HG02943 (cell line): Measurements from ENCODE around the gene SMARCA1.

Experiments used
- ATAC-seq: cut with Tn5 transposase; IDR thresholded peaks from one replicate; pipeline ENCODE4 v1.9.1; 2021; ENCODE audit warnings: mild to moderate bottlenecking, low read depth, moderate library complexity; ENCODE audit not compliant: unreplicated experiment

Gene SMARCA1

DNA sequence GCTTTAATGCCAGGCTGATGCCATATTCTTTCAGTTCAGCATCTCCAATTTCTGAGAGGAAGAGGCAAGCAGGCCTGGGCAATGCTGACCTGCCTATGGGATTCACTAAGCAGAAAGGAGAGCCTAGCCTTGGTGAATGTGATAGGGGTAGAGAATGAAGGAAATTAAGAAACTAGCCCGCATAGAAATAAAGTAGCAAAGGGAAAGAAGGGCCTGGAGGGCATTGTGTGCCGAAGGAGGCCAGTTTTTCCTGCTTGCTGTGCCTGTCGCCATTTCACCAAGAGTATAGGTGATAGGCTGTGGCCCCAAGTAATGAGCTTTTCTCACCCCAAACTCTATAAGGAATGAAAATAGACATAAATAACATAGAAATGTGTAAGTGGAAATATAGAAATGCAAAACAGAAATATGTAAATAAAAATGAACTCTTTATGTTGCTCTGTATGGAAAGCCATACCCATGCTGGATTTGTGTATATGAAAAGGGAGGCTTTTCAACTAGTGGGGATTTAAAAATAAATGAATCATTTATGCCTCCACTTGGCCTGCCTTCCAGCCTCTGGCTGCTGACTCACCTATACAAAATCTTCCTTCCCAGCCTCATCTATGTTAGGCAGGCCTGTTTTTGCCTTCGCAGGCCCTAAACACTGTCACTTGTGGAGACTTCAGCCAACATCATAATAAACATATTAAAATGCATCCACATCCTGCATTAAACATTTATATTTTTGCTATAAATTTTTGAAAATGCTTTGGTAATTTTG, 11.7 kb upstream of the SMARCA1 start:
- no peak for ATAC-seq

DNA sequence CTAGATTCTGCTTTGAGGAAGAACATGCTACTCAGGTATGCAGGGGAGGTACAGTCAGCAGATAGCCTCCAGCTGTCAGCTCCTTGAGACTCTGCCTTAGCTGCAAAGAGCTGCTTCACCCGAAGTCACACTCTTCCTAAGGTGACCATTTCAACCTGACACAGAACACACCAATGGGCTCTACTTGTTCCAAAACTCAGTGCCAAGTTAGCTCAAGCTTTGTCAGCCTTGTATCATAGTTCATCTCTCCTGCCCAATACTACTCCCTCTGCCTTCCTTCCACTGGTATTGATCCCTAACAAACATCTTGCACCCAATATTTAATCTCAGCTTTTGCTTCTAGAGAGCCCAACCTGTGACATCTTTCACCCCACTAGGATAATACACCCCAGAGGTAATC, 7.8 kb upstream of the SMARCA1 start:
- no peak for ATAC-seq

DNA sequence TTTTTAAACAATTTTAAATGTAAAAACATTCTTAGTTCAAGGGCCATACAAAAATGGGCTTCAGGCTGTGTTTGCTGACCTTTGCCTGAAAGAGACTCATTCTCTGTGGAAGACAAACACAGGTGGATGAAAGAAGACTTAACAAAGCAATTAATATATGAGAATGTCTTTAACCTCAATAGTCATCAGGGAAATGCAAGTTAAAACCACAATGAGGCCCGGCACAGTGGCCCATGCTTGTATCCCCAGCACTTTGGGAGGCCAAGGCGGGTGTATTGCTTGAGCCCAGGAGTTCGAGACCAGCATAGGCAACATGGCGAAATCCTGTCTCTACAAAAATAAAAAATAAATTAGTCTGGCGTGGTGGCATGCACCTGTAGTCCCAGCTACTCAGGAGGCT, 7.1 kb upstream of the SMARCA1 start:
- no peak for ATAC-seq

DNA sequence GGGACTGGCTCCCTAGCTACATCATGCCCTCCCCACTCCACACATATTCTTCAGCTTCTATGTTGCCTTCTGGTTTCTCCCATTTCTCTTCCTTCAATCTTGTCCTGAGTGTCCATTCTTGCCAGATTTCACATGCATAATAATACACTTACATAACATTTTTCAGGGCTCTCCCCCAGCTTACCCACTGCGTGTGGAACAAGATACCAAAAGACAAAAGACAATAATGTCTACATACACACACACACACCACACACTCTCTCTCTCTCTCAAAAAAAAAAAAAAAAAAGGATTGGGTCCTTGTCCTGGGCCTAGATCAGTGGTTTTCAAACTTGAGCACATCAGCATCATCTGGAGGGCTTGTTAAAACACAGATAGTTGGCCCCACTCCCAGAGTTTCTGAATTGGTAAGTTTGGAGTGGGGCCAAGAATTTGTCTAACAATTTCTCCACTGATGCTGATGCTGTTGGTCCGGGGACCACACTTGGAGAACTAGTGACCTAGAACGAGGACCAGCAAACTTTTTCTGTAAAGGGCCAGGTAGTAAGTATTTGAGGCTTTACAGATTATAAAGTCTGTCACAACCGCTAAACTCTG, 6.5 kb upstream of the SMARCA1 start:
- no peak for ATAC-seq

DNA sequence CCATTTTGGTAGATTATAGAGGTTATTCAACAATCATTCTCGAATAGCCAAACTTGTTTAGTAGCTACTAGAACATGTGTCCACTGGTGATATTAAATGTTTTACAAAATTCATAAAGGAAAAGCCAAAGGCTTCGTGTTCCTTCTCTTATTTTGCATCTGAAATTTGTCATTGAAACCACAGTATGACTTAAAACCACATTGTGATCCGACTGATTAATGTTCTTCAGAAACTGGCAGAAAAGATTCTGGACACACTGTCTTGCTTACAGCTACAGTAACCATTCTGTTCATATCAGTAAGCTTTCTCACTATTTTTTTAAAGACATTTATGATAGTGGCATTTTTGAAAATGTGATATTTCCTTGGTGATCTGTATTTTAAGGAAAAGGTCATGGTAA, 2.6 kb upstream of the SMARCA1 start:
- no peak for ATAC-seq

DNA sequence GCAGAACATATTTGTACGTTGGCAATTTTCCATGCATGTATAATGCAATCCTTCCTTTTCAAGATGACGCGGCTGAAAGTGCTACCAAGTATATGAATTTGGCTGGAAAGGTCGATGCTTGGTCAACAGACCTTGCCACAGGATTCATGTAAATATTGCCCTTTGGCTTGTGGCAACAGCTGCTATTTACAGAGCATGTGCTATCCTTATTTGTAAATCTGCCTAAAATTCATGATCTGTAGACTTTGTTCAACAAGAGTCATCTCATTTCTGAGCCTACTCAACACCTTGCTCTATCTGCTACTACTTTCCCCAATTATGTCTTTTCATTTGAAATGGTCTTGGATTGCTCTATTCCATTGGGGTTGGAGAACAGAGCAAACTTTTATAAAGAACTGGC, 1.9 kb upstream of the SMARCA1 start:
- ATAC-seq = no peak

DNA sequence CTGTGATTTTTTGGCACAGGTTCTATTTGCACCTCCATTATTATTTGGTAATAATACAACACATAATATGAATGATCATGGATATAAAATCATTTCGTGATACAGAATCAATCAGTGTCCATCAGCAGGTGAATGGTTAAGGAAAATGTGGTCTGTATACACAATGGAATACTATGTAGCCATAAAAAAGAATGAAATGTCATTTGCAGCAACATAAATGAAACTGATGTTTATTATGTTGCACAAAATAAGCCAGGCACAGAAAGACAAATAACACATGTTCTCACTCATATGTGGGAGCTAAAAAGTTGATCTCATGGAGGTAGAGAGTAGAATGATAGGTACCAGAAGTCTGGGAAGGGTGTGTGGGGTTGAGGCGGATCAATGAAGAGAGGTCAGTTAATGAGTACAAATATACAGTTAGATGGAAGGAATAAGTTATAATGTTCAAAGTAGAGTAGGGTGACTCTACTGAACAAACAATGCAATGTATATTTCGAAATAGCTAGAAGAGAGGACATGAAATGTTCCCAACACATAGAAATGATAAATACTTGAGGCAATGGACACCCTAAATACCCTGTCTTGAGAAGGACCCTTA, 1.1 kb upstream of the SMARCA1 start:
- no peak for ATAC-seq

DNA sequence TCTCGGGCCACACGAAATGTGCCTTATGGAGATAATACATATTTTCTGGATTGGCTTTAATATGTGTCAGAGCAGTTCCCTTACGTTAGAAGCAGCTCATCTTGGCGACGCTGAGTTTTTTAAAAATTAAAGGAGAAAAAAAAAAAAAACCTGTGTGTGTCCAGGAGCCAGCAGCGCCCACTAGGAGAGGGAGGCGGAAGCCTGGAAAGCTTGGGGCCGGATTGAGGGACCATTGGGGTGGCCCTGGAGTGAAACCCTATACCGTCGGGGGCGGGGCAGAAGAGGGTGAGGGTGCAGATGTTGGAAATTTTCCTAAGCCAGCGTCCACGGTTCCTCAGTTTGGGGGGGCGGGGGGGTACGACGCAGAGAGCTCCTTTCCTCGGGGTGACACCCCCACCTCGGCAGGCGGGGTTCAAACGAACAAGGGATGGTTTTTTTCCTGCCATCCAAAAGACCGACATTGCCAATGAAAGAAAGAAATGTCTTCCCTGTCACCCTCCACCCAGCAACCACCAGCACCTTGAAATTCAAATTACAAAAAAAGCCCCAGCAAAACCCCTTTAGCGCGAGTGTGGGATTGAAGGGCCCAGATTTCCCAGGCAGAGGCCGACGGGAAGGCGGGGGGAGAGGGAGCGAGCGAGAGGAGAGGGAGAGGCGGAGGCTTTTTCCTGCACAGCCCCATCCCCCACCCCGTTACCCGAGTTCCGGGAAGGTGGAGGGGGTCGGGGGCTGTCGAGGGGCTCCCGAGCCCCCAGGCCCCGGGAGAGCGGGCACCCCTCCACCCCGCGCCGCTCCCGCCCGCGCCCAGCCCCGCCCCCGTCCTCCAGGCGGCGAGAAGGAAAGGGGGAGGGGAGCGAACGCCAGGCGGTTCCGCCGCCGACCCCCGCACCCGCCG, 859 bp downstream of the SMARCA1 start:
- ATAC-seq = no peak

DNA sequence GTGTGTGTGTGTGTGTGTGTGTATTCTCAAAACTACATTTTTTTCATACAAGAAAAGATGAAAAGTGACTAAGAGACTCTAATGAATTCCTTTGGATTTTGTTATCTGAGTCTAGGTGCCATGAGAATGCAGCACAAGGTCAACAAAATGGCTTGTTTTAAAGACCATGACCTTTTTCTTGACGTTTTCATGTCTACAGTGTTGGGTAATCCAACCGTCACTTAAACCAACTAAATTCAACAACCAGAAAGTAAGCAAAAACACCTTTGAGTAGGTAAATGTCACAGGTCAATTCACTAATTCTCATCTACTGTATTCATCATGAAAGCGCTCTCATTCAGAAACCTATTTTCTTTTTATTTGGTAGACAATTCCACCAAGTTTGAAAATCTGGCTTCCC, 3.1 kb downstream of the SMARCA1 start:
- ATAC-seq = no peak

DNA sequence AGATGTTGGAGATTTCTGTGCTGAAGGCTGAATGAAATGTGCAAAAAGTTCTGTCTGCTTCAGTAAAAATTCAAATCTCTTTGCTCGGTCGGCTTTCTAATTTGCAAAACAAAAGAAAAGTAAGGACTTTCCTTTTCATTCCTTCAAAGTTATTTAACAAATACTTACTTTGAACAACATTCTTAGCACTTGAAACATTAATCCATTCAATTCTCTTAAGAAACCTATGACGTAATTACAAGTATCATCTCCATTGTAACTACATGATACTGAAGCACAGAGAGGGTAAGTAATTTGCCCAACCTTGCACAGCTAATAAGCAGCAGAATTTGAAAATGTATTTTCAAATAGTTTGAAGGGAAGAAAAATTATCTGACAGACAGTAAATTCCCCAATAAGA, 6.9 kb downstream of the SMARCA1 start:
- ATAC-seq = no peak

DNA sequence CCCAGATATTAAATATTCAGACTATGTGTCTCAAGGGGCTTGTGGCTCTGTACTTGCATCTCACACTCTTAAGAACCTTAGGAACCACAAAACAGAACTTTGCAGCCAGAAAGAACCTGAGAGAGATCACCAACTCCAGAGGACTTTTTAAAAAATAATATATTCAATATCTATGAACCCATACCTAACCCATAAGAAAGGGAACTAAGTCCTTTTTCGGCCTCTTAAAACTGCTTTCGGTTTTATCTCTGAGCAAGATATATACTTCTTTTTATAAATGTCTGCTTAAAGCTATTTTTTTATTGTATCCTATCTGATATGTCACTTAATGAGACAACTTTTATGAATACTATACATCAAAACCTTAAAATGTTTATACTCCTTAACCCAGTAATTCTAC, 10.9 kb downstream of the SMARCA1 start:
- ATAC-seq = no peak

DNA sequence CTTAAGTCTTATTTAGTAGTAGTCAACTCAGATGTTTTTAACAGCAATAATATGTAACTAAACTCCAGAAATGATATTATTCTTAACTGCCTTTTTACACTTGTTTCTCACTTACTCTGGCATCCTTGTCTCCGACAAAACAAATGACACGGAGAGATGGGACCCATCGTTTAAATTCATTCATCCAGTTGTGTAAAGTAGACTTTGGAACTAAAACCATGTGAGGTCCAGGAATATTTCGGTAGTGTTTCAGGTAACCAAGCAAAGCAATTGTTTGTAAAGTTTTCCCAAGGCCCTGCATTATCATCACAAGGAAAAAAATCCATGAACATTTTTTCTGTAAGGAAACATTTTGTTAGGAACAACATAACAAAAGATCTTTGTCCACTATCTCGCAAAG, 11.6 kb downstream of the SMARCA1 start:
- no peak for ATAC-seq

DNA sequence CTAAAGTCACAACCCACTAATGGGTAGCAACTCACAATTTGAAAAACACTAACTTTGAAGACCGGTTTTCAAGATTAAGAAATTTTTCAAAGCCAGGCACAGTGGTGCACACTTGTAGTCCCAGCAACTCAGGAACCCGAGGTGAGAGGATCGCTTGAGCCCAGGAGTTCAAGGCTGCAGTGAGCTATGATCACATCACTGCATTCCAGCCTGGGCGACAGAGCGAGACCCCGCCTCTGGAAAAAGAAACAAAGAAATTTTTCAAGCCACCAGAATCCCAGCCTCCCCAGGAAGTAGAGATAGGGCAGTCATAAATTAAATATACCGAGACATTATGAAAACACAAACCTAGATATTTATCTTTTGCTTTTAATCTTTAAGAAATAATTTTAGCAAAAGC, 13.0 kb downstream of the SMARCA1 start:
- no peak for ATAC-seq

DNA sequence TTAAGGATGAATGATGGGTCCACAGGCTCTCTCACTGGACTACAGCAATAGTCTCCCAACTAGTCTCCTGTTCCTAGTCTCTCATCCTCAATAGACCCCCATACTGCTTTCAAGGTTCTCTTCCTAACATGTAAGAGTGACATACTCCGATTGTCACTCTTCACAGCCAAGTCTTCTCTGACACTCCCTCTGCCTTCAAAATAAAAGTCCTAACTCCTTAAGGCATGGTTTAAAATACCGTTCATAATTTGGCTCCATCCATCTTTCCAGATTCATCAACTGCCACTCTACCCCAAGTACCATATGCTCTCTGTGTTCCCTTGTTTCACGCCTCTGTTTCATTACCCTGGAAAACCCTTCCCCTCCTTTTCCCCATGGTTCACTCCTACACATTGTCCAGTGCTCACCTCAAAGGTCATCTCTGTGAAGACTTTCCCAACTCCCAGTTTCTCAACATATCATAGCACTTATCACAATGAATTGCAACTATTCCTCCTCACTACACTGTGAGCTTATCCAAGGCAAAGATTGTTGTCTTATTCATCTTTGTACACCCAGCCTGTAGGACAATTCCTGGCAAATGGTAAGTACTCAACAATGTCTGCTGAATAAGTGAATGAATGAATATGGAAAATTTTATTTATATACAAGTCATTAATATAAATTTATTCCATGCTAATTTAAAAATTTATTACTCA, 26.0 kb downstream of the SMARCA1 start:
- no peak for ATAC-seq

DNA sequence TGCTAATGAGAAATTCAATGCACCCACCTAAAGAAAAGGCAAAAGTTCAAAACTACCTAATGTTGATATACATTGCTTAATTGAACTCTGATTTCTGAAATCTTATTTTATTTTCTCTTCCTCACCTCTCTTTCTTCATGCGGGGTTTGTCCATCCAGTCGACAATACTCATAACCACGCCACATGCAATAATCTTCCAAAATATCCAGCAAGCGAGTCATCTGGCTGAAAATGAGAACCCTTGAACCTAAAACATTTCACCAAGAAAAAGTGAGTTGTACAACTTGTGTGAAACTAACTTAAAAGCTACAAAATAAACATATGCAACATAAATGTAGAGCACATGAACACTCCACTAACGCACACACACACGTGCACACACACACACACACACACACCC, 26.7 kb downstream of the SMARCA1 start:
- no peak for ATAC-seq

DNA sequence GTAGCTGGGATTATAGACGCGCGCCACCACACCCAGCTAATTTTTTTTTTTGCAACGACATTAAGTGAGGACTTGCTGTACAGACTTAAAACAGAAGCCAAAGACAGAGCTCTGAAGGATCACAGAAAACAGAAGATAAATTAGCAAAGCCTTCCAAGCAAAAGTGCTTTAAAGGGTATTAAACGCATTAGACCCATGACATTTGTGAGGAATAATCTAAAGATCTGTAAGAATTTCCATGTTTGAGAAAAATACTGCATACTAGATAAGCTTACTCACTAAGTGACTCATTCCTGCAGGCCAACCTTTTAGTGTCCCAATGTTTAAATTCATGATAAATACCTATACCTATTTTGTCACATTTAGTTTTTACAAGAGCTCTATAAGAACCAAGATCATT, 27.4 kb downstream of the SMARCA1 start:
- ATAC-seq = no peak

DNA sequence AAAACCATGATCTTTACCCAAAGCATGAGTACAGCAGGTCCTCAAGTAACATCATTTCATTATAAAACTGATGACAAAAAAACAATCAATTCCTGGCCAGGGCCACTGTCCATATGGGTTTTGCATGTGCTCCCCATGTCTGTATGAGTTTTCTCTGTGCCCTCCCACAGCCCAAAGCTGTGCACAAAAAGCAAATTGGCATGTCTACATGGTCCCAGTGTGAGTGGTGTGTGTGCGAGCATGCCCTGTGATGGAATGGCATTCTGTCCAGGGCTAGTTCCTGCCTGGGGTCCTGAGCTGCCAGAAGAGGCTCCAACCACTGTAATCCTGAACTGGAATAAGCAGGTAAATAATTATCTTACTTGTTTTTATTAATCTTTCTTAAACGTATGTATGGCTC, 28.4 kb downstream of the SMARCA1 start:
- no peak for ATAC-seq

DNA sequence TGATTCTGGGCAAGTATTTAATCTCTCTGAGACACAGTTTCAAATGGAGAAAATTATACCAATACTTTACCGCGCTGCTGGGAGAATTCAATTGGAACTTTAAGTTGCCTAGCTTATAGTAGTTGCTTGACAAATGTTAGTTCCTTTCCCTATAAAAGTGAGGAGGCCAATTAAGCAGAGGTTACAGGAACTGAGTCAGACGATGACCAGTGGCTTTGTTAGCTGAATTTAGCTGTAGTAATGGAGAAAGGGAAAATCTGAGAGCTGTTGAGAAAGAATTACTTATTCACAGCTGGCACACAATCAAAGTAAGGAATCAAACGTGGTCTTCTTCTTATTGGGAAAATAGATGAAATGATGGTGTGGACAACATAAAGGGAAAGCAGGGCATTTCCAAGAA, 29.6 kb downstream of the SMARCA1 start:
- no peak for ATAC-seq

DNA sequence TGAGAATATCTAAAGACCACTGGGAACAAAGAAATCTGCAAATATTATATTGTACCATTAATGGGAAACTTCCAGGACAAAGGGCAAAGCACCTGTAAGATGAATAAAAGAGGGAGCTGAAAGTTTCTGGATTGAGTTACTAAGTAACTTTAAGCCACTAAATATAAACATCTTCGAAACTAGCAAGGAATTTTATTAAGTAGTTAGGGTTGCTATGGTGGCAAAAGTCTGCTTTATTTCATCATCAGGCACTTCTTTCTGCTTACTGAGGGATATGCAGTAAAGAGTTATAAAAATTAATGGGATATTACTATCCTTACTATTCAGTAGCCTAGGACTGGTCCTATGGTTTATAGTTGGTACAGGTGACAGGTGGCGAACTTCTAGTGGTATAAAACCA, 33.0 kb downstream of the SMARCA1 start:
- no peak for ATAC-seq

DNA sequence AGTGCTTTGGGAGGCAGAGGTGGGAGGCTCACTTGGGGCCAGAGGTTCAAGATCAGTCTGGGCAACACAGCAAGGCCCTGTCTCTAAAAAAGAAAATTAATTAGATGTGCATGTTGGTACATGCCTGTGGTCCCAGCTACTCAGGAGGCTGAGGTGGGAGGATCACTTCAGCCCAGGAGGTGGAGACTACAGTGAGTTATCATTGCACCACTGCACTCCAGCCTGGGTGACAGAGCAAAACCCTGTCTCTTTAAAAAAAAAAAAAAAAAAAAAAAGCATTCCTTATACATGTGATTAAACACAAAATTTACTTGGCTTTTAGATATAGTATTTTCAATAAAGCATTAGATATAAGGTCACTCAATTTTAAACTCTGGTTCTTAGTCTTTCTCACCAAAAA, 34.9 kb downstream of the SMARCA1 start:
- no peak for ATAC-seq

DNA sequence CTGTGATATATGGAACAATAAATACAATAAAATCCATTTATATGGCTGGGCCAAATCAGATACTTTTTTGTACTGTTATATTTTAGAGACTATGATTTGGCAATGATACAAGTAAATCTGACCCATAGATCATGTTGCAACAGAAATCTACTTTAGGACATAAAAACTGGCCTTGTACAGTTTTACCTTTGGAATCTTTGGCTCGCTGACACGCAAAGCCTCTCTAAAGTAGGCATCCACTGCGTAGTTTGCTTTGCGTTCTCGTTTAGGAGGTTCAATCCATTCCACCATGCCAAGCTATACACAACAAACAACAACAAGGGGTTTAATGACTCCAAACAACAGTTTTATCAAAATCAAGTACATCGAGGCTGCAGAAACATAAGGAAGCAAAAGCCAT, 42.4 kb downstream of the SMARCA1 start:
- ATAC-seq = no peak
